ENCODE results near the gene SNAP23.

DNA sequence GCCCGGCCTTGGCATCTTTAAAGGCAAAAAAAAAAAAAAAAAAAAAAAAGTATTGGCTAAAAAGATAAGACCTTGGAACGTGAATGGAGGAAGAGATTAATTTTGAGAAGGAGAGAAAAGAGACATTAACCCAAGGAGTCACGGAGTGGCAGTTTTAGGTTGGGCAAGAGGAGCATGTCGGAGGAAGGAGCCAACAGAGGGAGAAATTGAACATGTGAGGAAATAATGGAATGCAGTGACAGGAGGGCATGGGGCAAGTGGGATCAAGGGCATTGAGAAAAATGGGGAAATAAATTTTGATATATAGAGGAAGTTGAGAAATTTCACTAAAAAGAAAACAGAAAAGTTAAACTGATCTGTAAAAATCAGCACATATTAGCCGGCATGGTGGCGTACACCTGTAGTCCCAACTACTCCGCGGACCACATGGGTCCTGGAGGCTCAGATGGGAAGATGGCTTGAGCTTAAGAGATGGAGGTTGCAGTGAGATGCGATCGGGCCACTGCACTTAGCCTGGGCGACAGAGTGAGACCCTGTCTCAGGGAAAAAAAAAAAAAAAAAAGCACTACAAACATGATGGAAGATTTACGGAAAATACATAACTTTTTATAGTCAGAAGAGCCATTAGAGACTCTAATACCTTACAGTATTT lies 54.4 kb downstream of the SNAP23 start:
- TF ChIP-seq, protein P1, sequence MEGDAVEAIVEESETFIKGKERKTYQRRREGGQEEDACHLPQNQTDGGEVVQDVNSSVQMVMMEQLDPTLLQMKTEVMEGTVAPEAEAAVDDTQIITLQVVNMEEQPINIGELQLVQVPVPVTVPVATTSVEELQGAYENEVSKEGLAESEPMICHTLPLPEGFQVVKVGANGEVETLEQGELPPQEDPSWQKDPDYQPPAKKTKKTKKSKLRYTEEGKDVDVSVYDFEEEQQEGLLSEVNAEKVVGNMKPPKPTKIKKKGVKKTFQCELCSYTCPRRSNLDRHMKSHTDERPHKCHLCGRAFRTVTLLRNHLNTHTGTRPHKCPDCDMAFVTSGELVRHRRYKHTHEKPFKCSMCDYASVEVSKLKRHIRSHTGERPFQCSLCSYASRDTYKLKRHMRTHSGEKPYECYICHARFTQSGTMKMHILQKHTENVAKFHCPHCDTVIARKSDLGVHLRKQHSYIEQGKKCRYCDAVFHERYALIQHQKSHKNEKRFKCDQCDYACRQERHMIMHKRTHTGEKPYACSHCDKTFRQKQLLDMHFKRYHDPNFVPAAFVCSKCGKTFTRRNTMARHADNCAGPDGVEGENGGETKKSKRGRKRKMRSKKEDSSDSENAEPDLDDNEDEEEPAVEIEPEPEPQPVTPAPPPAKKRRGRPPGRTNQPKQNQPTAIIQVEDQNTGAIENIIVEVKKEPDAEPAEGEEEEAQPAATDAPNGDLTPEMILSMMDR (IDR thresholded peaks at IDR 0.05; ENCODE audit: low read depth, low read length): no peak
- no peak for TF ChIP-seq EZH2phosphoT487 (IDR thresholded peaks at IDR 0.05; ENCODE audit: low read depth)
